Stomach (tissue), 9 donors: Measurements from ENCODE around the gene MYCL. TPM values are rescaled to one million over a fixed set of nuclear protein-coding genes. Genes with fewer than 3 reads are reported as not detected.
"Not testable (repeated sequence)": the region's sequence is repeated elsewhere in the genome, so short reads cannot be mapped to it uniquely, and the experiment has no call there.

ENCODE experiments used
- DNase-seq, 2 donors: peaks; one replicate each; pipeline versions ENCODE4 v3.0.0 to v3.0.0-alpha.2; 2013 to 2019
- H3K27ac ChIP-seq, 5 donors: fragments of 200-600 bp in 4 of 5; sonication (generic) in 4 of 5; one replicate each; pipeline ENCODE4 v1.5.1; 2013 to 2019; ENCODE audit warnings: mild to moderate bottlenecking in 1 of 5, moderate library complexity in 1 of 5
- H3K27me3 ChIP-seq, 3 donors: fragments of 200-600 bp; sonication (generic); one replicate each; pipeline ENCODE4 v1.5.1; 2017 to 2019; ENCODE audit warnings: mixed run types in 1 of 3
- H3K36me3 ChIP-seq, 4 donors: fragments of 200-600 bp; sonication (generic); 1 replicate in 3 of 4; 2 replicates in 1 of 4; pipeline ENCODE4 v1.5.1; 2016 to 2019
- H3K4me1 ChIP-seq, 4 donors: fragments of 200-600 bp; sonication (generic); one replicate each; pipeline ENCODE4 v1.5.1; 2016 to 2019
- H3K4me3 ChIP-seq, 4 donors: fragments of 200-600 bp; sonication (generic) in 3 of 4; one replicate each; pipeline ENCODE4 v1.5.1; 2016 to 2019; ENCODE audit warnings: mild to moderate bottlenecking in 1 of 4
- H3K9me3 ChIP-seq, 4 donors: fragments of 200-600 bp; sonication (generic); one replicate each; pipeline ENCODE4 v1.5.1; 2016 to 2019
- CTCF ChIP-seq, 7 experiments: fragments of 450-650 bp in 4 of 7; fragments of 200-600 bp in 3 of 7; sonication (generic) in 3 of 7; IDR thresholded peaks; one replicate each; pipeline ENCODE4 v1.5.1; 2016 to 2019; ENCODE audit warnings: antibody characterized with exemption in 7 of 7, control low read depth in 2 of 7, mild to moderate bottlenecking in 1 of 7
- EP300 ChIP-seq: sonication (generic); formaldehyde crosslinking; IDR thresholded peaks from one replicate; pipeline ENCODE4 v1.6.1; 2017; ENCODE audit warnings: antibody characterized with exemption
- POLR2A ChIP-seq, 4 donors: fragments of 450-650 bp; IDR thresholded peaks; one replicate each; pipeline ENCODE4 v1.6.1; 2016; ENCODE audit warnings: antibody characterized with exemption in 4 of 4, control low read depth in 2 of 4, mild to moderate bottlenecking in 1 of 4, moderate library complexity in 1 of 4
- POLR2AphosphoS5 ChIP-seq, 3 donors: sonication (generic); formaldehyde crosslinking; IDR thresholded peaks; one replicate each; pipeline ENCODE4 v1.6.1; 2016; ENCODE audit warnings: antibody characterized with exemption in 3 of 3
- WGBS, 5 donors: extraction: QIAGEN DNeasy Blood & Tissue Kit in 3 of 5; methylation state at CpG; one replicate each; pipeline versions ENCODE4 v1.1.5 to v1.1.7; 2013 to 2018; 5-methylcytosine and 5-hydroxymethylcytosine counted together
- intact Hi-C: fragments of 100-400 bp; cut with DNase I; formaldehyde crosslinking; loops from one replicate; pipeline ENCODE4 v1.15.1; 2023; ENCODE audit warnings: low total_unique reads
- polyA plus RNA-seq, 3 donors: library from polyadenylated mRNA; stranded (reverse); fragments of 200-250 nt; gene quantifications; one replicate each; pipeline ENCODE4 v1.2.3, GENCODE V29; 2013
- total RNA-seq, 5 donors: library from RNA; depleted of rRNA; stranded (reverse); fragments of >200 nt; gene quantifications; one replicate each; pipeline versions ENCODE4 v1.1.0 to v1.2.3, GENCODE V29; 2014 to 2016
- donor health status: healthy with polysubstance abuse.
- donor health status: Bipolar disorder and iron deficiency.
- donor health status: healthy.

MYCL gene
- total and polyA plus RNA-seq, 8 donors: 0.61 to 39.4 (median 4.5) TPM; not detected in 1

DNA sequence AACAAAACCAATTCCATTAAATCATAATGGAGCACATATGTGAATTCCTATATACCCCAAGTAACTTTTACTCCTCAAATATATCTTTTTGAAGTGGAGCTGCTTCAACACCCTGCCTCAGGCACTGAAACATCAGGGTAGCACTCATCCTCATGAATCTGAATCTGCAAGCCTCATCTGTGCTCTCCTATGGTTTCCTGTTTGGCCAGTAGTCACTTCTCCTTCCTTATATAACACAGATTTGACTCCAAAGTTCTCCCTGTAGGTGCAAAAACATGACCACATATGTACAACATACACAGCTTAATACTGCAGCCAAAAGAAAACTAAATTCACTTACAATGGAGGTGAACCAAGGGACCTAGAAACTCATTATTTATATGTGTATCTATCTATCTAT is 25.6 kb downstream of the MYCL start:
- TF ChIP-seq POLR2AphosphoS5 (IDR thresholded peaks at IDR 0.05): no peak
- no peak for TF ChIP-seq CTCF (IDR thresholded peaks at IDR 0.05)
- TF ChIP-seq POLR2A (IDR thresholded peaks at IDR 0.05): no peak
- no peak for TF ChIP-seq EP300
- intact Hi-C loops: no loop called here
- H3K27ac ChIP-seq: no peak overlapping the region
- H3K4me3 ChIP-seq: no peak overlapping the region
- H3K27me3 ChIP-seq: no peaks in the 10 kb centered on the region
- peaks cover 0 to 5% (median 1%) of the 10 kb centered on the region in 4 donors for H3K36me3 ChIP-seq
- DNase-seq: no peak
- peaks cover 9 to 63% (median 38%) of the 10 kb centered on the region in 4 donors for H3K4me1 ChIP-seq
- H3K9me3 ChIP-seq: no peaks in the 10 kb centered on the region

DNA sequence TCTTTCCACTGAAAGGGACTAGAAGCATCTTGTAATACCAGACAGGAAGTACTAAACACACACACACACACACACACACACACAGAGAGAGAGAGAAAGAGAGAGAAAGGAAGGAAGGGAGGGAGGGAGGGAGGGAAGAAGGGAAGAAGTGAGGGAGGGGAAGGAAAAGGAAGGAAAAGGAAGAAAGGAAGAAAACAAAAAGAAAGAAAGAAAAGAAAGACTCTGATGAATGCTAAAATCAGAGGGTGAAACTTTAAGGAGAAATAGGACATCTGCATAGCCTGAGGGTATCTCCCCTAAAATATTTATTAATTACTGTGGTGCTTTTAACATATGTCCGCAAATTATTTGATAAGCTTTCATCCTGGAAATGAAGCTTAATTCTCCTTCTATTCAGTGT is 29.0 kb downstream of the MYCL start:
- peaks cover 0 to 12% (median 1%) of the 10 kb centered on the region in 4 donors for H3K36me3 ChIP-seq
- no peaks in the 10 kb centered on the region for H3K27me3 ChIP-seq
- H3K4me3 ChIP-seq: no peak overlapping the region
- TF ChIP-seq POLR2AphosphoS5 (IDR thresholded peaks at IDR 0.05): no peak
- TF ChIP-seq CTCF (IDR thresholded peaks at IDR 0.05): no peak
- TF ChIP-seq EP300: no peak
- no peak for TF ChIP-seq POLR2A (IDR thresholded peaks at IDR 0.05)
- H3K9me3 ChIP-seq: no peaks in the 10 kb centered on the region
- no peak overlapping the region for H3K27ac ChIP-seq
- WGBS, 5 donors: 78 to 94% (median 86%) methylated on average over 1 of the region's 1 CpG
- peaks cover 0 to 33% (median 16%) of the 10 kb centered on the region in 4 donors for H3K4me1 ChIP-seq
- intact Hi-C loops: no loop called here
- no peak for DNase-seq

GRCh38 chr1:39871796-39872195 is 29.9 kb downstream of the MYCL start:
- H3K4me3 ChIP-seq: no peak overlapping the region
- no peaks in the 10 kb centered on the region for H3K27me3 ChIP-seq
- no peaks in the 10 kb centered on the region for H3K9me3 ChIP-seq
- H3K4me1 ChIP-seq: peaks cover 0 to 25% (median 12%) of the 10 kb centered on the region in 4 donors
- no peak for DNase-seq
- H3K27ac ChIP-seq: no peak overlapping the region
- TF ChIP-seq POLR2A (IDR thresholded peaks at IDR 0.05) (no peak), CTCF (IDR thresholded peaks at IDR 0.05) (no peak), POLR2AphosphoS5 (IDR thresholded peaks at IDR 0.05) (no peak), EP300 (no peak)
- H3K36me3 ChIP-seq: peaks cover 0 to 12% (median 1%) of the 10 kb centered on the region in 4 donors
- intact Hi-C loops: no loop called here

- DNase-seq, intact Hi-C loops, H3K4me3 ChIP-seq, H3K27ac ChIP-seq, H3K27me3 ChIP-seq, H3K9me3 ChIP-seq: not testable (repeated sequence)
- WGBS, 5 donors: 96 to 98% (median 97%) methylated on average over 12 of the region's 12 CpGs
- Histone ChIP-seq H3K36me3 (peaks cover 0 to 12% (median 1%) of the 10 kb centered on the region in 4 donors), H3K4me1 (peaks cover 0 to 24% (median 8%) of the 10 kb centered on the region in 4 donors)
These were observed 30.7 kb downstream of the MYCL start for GRCh38 chr1:39871043-39871442.

- WGBS, 5 donors: 90 to 98% (median 97%) methylated on average over 17 to 37 of the region's 37 CpGs
- H3K27ac ChIP-seq, H3K4me3 ChIP-seq, intact Hi-C loops, H3K9me3 ChIP-seq, DNase-seq, H3K36me3 ChIP-seq, H3K27me3 ChIP-seq: not testable (repeated sequence)
- peaks cover 0 to 19% (median 5%) of the 10 kb centered on the region in 4 donors for H3K4me1 ChIP-seq
These were observed 32.1 kb downstream of the MYCL start for GRCh38 chr1:39869538-39870112.
